Naive thymus-derived CD4-positive, alpha-beta T cell (primary cell): ENCODE measurements around the gene SKA2. TPM values are rescaled to one million over a fixed set of nuclear protein-coding genes. Genes with fewer than 3 reads are reported as not detected.
A peak's percentile ranks its signal among the peaks of the same experiment; 100 is the strongest.

ENCODE experiments used
- ATAC-seq: fragments of 150-1000 bp; cut with Tn5 transposase; 2 replicates; pipeline ENCODE4 v1.10.0; 2021; ENCODE audit warnings: mild to moderate bottlenecking, moderate library complexity
- CTCF ChIA-PET: fragments of 350-600 bp; sonication (Branson Sonifier 250); formaldehyde crosslinking; loops from one replicate; lab custom pipeline; 2021; ENCODE audit warnings: antibody characterized with exemption; lab: Charles Lee
- POLR2A ChIA-PET: fragments of 350-600 bp; sonication (Branson Sonifier 250); formaldehyde crosslinking; loops from one replicate; lab custom pipeline; 2021; ENCODE audit warnings: antibody characterized with exemption, inconsistent platforms; lab: Charles Lee
- DNase-seq, 9 donors: peaks; one replicate each; pipeline versions ENCODE4 v3.0.0 to v3.0.0-alpha.2; 2020 to 2022; ENCODE audit warnings: mixed read lengths in 1 of 9
- H3K27ac ChIP-seq: one replicate; pipeline ENCODE4 v1.7.0; 2013; ENCODE audit warnings: mild to moderate bottlenecking, low read depth, low read length, moderate library complexity
- H3K27me3 ChIP-seq, 2 donors: one replicate each; pipeline ENCODE4 v1.7.0; 2013; ENCODE audit warnings: low read length in 2 of 2, mild to moderate bottlenecking in 2 of 2, moderate library complexity in 2 of 2; ENCODE audit not compliant: control insufficient read depth in 2 of 2, insufficient read depth in 2 of 2
- H3K36me3 ChIP-seq, 3 experiments: 1 replicate in 2 of 3; 2 replicates in 1 of 3; pipeline ENCODE4 v1.7.0; 2013; ENCODE audit warnings: low read length in 3 of 3, mild to moderate bottlenecking in 3 of 3, moderate library complexity in 1 of 3; ENCODE audit not compliant: insufficient read depth in 3 of 3, control insufficient read depth in 2 of 3
- H3K4me1 ChIP-seq, 2 donors: one replicate each; pipeline ENCODE4 v1.7.0; 2013; ENCODE audit warnings: low read length in 2 of 2, mild to moderate bottlenecking in 2 of 2, moderate library complexity in 1 of 2; ENCODE audit not compliant: control insufficient read depth in 2 of 2, insufficient read depth in 2 of 2
- H3K4me3 ChIP-seq: 2 replicates; pipeline ENCODE4 v1.7.0; 2013; ENCODE audit warnings: mild to moderate bottlenecking, low read length
- H3K9me3 ChIP-seq, 3 experiments: 1 replicate in 2 of 3; 2 replicates in 1 of 3; pipeline ENCODE4 v1.7.0; 2013; ENCODE audit warnings: low read length in 3 of 3; ENCODE audit not compliant: control insufficient read depth in 2 of 3
- H3K27ac Mint-ChIP-seq, 9 donors: one replicate each; pipeline ENCODE4 v1.8.0; 2020 to 2022; ENCODE audit warnings: mixed read lengths in 9 of 9, mild to moderate bottlenecking in 8 of 9, moderate library complexity in 5 of 9, inconsistent platforms in 2 of 9
- H3K27me3 Mint-ChIP-seq, 5 donors: one replicate each; pipeline ENCODE4 v1.8.0; 2021 to 2022; ENCODE audit warnings: mixed read lengths in 5 of 5, mild to moderate bottlenecking in 1 of 5
- H3K36me3 Mint-ChIP-seq, 5 donors: one replicate each; pipeline ENCODE4 v1.8.0; 2020 to 2022; ENCODE audit warnings: mixed read lengths in 5 of 5, mild to moderate bottlenecking in 3 of 5, inconsistent platforms in 1 of 5
- H3K4me1 Mint-ChIP-seq, 7 donors: one replicate each; pipeline ENCODE4 v1.8.0; 2020 to 2022; ENCODE audit warnings: mixed read lengths in 7 of 7, mild to moderate bottlenecking in 3 of 7, inconsistent platforms in 1 of 7
- H3K4me3 Mint-ChIP-seq, 10 donors: one replicate each; pipeline ENCODE4 v1.8.0; 2020 to 2022; ENCODE audit warnings: mild to moderate bottlenecking in 10 of 10, mixed read lengths in 10 of 10, moderate library complexity in 6 of 10, inconsistent platforms in 2 of 10
- H3K9me3 Mint-ChIP-seq, 11 donors: one replicate each; pipeline ENCODE4 v1.8.0; 2020 to 2022; ENCODE audit warnings: mixed read lengths in 11 of 11, mild to moderate bottlenecking in 4 of 11, inconsistent platforms in 1 of 11, moderate library complexity in 1 of 11
- intact Hi-C, 2 donors: fragments of 100-400 bp; cut with micrococcal nuclease; formaldehyde crosslinking; loops; one replicate each; pipeline ENCODE4 v1.15.1; 2023
- polyA plus RNA-seq, 2 donors: library from polyadenylated mRNA; unstranded; fragments of 300-500 nt; fragmentation: Illumina TruSeq; gene quantifications; one replicate each; pipeline ENCODE4 v1.2.3, GENCODE V29; 2021
- total RNA-seq, 6 experiments: library from RNA in 5 of 6; stranded (reverse) in 5 of 6; gene quantifications; 1 replicate in 5 of 6; 2 replicates in 1 of 6; pipeline ENCODE4 v1.2.3 and lab custom pipeline; 2021 to 2026

The SKA2 gene
- total and polyA plus RNA-seq, 7 experiments from 2014 or later: 11.0 to 58.1 (median 17.4) TPM

- Histone ChIP-seq H3K36me3 (peaks cover 0 to 5% (median 0%) of the 10 kb centered on the region in 3 experiments), H3K4me3 (no peak overlapping the region), H3K9me3 (no peaks in the 10 kb centered on the region), H3K27me3 (no peaks in the 10 kb centered on the region), H3K4me1 (peaks cover 11 to 26% of the 10 kb centered on the region in 2 donors), H3K27ac (no peak overlapping the region)
- no peaks in the 10 kb centered on the region for H3K27me3 Mint-ChIP-seq
- ChIA-PET POLR2A (interaction anchor here (1.2 kb wide), 1 partner anchor 43 kb away, joined by 4 read pairs; no protein-coding TSS in a partner anchor), CTCF (interaction anchor here (0.6 to 0.7 kb wide), 3 partner anchors 9 to 323 kb away, joined by 3 to 4 read pairs (median 3); no protein-coding TSS in a partner anchor)
- DNase-seq (no peak), ATAC-seq (no peak)
- H3K9me3 Mint-ChIP-seq: peaks cover 0 to 2% (median 0%) of the 10 kb centered on the region in 11 donors
- intact Hi-C loops: loop anchor here (5.0 to 10.0 kb wide), 5 partner anchors 416 to 1494 kb away; partner anchors contain the start of genes PPM1D (in 2 of the 2), DHX40 (in 1 of the 2), RAD51C (in 1 of the 2) and RNFT1 (in 1 of the 2)
- no peak overlapping the region for H3K27ac Mint-ChIP-seq
- peak overlapping the region in 2 of 10 donors; percentile 25 to 35 for H3K4me3 Mint-ChIP-seq
- peaks cover 0 to 13% (median 4%) of the 10 kb centered on the region in 5 donors for H3K36me3 Mint-ChIP-seq
- peaks cover 15 to 56% (median 35%) of the 10 kb centered on the region in 7 donors for H3K4me1 Mint-ChIP-seq
These were observed 46.4 kb downstream of the SKA2 start for GRCh38 chr17:59108400-59109102.

DNA sequence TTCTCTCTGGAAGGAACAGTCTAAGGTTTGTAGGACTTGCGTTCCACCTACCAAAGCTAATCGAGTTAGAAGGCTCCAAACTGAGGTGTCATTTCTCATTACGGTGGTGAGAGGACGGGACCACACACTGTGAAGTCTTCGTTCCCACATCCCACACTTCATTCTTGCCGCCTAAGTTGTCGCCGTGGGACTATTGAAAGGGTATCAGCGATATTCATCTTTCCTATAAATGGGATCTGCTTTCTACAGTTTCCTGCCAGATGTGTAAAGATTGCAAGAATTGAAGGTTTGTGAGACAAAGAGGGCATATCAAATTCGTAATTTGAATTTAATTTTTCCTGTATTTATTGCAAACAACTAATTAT, 47.7 kb downstream of the SKA2 start:
- no peak for ATAC-seq
- peak overlapping the region; percentile 80 to 97 (median 94) for H3K4me3 Mint-ChIP-seq
- peaks cover 0 to 2% (median 0%) of the 10 kb centered on the region in 11 donors for H3K9me3 Mint-ChIP-seq
- H3K4me1 Mint-ChIP-seq: peaks cover 15 to 58% (median 35%) of the 10 kb centered on the region in 7 donors
- no peaks in the 10 kb centered on the region for H3K27me3 Mint-ChIP-seq
- intact Hi-C loops: loop anchor here (2.0 to 10.0 kb wide), 9 partner anchors 114 to 1495 kb away; partner anchors contain the start of genes PPM1D (in 2 of the 2), SRSF1 (in 2 of the 2), DHX40 (in 1 of the 2) and GDPD1 (in 1 of the 2)
- peaks cover 0 to 5% (median 0%) of the 10 kb centered on the region in 3 experiments for H3K36me3 ChIP-seq
- H3K27ac ChIP-seq: peak overlapping the region; percentile 63
- no peaks in the 10 kb centered on the region for H3K9me3 ChIP-seq
- peak overlapping the region in 8 of 9 donors; percentile 10 to 98 (median 89) for H3K27ac Mint-ChIP-seq
- H3K36me3 Mint-ChIP-seq: peaks cover 0 to 13% (median 4%) of the 10 kb centered on the region in 5 donors
- H3K27me3 ChIP-seq: no peaks in the 10 kb centered on the region
- ChIA-PET POLR2A (interaction anchor here (0.5 to 2.7 kb wide), 8 partner anchors 11 to 1570 kb away, joined by 3 to 21 read pairs (median 4); partner anchors contain the start of genes BCAS3, HSF5, PRR11 and SKA2), CTCF (no interaction called here)
- no peak for DNase-seq
- peaks cover 11 to 26% of the 10 kb centered on the region in 2 donors for H3K4me1 ChIP-seq
- H3K4me3 ChIP-seq: peak overlapping the region; percentile 67

DNA sequence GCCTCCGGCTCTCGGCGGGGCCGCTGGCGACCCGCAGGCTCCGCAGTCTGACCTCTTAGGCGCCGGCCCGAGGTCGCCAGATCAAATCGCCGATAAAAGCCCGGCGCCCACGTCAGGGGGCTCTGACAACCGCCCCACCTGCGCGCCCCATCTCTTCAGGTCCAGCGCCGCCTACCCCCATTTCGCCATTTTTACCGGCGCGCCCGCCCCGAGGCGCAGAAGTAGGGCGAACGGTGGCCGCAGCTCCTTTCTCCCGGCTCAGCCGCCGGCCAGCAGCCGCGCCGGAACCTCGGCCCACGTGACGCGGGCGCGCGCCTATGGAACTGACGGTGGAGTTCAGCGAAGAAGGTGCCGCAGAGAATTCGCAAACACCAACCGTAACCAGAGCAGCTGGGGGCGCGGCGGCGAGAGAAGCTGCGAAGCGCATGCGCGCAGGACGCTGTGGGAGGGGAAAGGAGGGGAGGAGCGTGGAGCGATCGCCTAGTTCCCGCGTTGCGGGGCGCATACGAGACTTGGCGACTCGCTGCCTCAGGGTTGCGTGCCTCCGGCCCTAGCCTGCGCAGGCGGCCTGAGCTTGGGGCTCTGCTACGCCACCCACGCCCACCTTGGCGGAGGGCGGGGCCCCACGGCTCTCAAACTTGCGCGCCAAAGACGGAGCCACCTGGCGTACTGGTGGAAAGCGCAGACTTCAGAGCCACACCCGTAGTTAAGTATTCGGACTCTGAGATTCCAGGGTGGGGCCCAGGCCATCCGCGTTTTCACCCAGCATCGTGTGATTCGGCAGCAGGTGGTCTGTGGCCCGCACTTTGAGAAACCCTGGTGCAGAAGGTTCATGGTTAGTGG, 48.3 kb downstream of the SKA2 start, which contains the start of gene TRIM37:
TSS of gene TRIM37 (minus strand) at position 418 of the 843 bp plus-strand sequence. CDS start 419 bp downstream, outside the sequence.
- Mint-ChIP-seq H3K36me3 (peaks cover 0 to 13% (median 3%) of the 10 kb centered on the region in 5 donors), H3K27me3 (no peaks in the 10 kb centered on the region), H3K27ac (peak within 1 kb of the TSS; percentile 63 to 98 (median 90)), H3K4me3 (peak within 1 kb of the TSS; percentile 80 to 97 (median 94)), H3K9me3 (peaks cover 0 to 2% (median 0%) of the 10 kb centered on the region in 11 donors), H3K4me1 (peaks cover 15 to 57% (median 39%) of the 10 kb centered on the region in 7 donors)
- no peaks in the 10 kb centered on the region for H3K9me3 ChIP-seq
- H3K36me3 ChIP-seq: peaks cover 0 to 5% (median 0%) of the 10 kb centered on the region in 3 experiments
- H3K27me3 ChIP-seq: no peaks in the 10 kb centered on the region
- DNase-seq (peak; percentile 96 to 100 (median 99)), ATAC-seq (peak; percentile 98)
- intact Hi-C loops: loop anchor here (1.0 to 10.0 kb wide), 19 partner anchors 49 to 1496 kb away; partner anchors contain the start of genes CLTC (in 2 of the 2), GDPD1 (in 2 of the 2), PPM1D (in 2 of the 2) and PRR11 (in 2 of the 2)
- peak within 1 kb of the TSS; percentile 83 for H3K27ac ChIP-seq
- ChIA-PET CTCF (no interaction called here), POLR2A (interaction anchor here (0.5 to 2.7 kb wide), 7 partner anchors 11 to 1571 kb away, joined by 3 to 21 read pairs (median 3); partner anchors contain the start of genes BCAS3, HSF5, PRR11 and SKA2)
- H3K4me1 ChIP-seq: peaks cover 11 to 26% of the 10 kb centered on the region in 2 donors
- H3K4me3 ChIP-seq: peak within 1 kb of the TSS; percentile 69

- ATAC-seq (peak; percentile 67), DNase-seq (peak in 8 of 9 donors; percentile 51 to 81 (median 73))
- Mint-ChIP-seq H3K9me3 (peaks cover 0 to 2% (median 0%) of the 10 kb centered on the region in 11 donors), H3K4me3 (peak overlapping the region; percentile 80 to 97 (median 94)), H3K4me1 (peaks cover 18 to 55% (median 39%) of the 10 kb centered on the region in 7 donors), H3K27ac (peak overlapping the region; percentile 63 to 98 (median 90)), H3K27me3 (no peaks in the 10 kb centered on the region), H3K36me3 (peaks cover 0 to 11% (median 3%) of the 10 kb centered on the region in 5 donors)
- Histone ChIP-seq H3K27ac (peak overlapping the region; percentile 83), H3K4me3 (peak overlapping the region; percentile 69), H3K36me3 (peaks cover 0 to 7% (median 0%) of the 10 kb centered on the region in 3 experiments), H3K4me1 (peaks cover 11 to 26% of the 10 kb centered on the region in 2 donors), H3K9me3 (no peaks in the 10 kb centered on the region), H3K27me3 (no peaks in the 10 kb centered on the region)
- POLR2A ChIA-PET: interaction anchor here (0.7 to 2.7 kb wide), 6 partner anchors 11 to 618 kb away, joined by 3 to 21 read pairs (median 4); partner anchors contain the start of genes HSF5, PRR11 and SKA2
- intact Hi-C loops: loop anchor here (1.0 to 10.0 kb wide), 19 partner anchors 49 to 1496 kb away; partner anchors contain the start of genes CLTC (in 2 of the 2), GDPD1 (in 2 of the 2), PPM1D (in 2 of the 2) and PRR11 (in 2 of the 2)
- CTCF ChIA-PET: no interaction called here
These were observed 49.0 kb downstream of the SKA2 start for GRCh38 chr17:59105852-59106462.

DNA sequence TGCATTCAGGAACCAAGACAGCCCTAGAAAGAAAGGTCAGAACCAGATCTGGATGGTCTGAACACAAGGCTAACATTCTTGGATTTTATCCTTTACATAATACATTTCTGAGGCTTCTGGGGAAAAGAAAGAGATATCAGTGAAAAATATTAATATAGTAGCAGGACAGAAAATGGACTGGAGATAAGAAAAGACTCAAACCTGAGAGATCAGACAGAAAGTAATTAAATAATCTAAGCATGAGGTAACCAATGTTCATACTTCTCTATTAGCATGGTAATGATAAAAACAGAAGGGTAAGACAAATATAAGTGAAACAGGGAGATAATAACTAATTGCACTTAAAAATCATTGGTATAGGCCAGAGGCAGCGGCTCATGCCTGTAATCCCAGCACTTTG, 53.8 kb downstream of the SKA2 start:
- ChIA-PET CTCF (no interaction called here), POLR2A (no interaction called here)
- H3K9me3 ChIP-seq: no peaks in the 10 kb centered on the region
- Mint-ChIP-seq H3K36me3 (peaks cover 8 to 29% (median 19%) of the 10 kb centered on the region in 5 donors), H3K27me3 (no peaks in the 10 kb centered on the region), H3K4me1 (peaks cover 23 to 51% (median 41%) of the 10 kb centered on the region in 7 donors), H3K9me3 (peaks cover 0 to 5% (median 0%) of the 10 kb centered on the region in 11 donors), H3K4me3 (no peak overlapping the region), H3K27ac (no peak overlapping the region)
- peaks cover 0 to 15% (median 0%) of the 10 kb centered on the region in 3 experiments for H3K36me3 ChIP-seq
- peaks cover 6 to 18% of the 10 kb centered on the region in 2 donors for H3K4me1 ChIP-seq
- DNase-seq (no peak), ATAC-seq (no peak)
- no peak overlapping the region for H3K4me3 ChIP-seq
- intact Hi-C loops: loop anchor here in 1 of 2 donors (10.0 kb wide), 1 partner anchor 766 kb away; no protein-coding TSS in a partner anchor
- no peaks in the 10 kb centered on the region for H3K27me3 ChIP-seq
- H3K27ac ChIP-seq: no peak overlapping the region
